Prostate gland (tissue), 2 donors: ENCODE data around the gene MEPCE. TPM values are rescaled to one million over a fixed set of nuclear protein-coding genes. Genes with fewer than 3 reads are reported as not detected.
"Not testable (repeated sequence)": the region's sequence is repeated elsewhere in the genome, so short reads cannot be mapped to it uniquely, and the experiment has no call there.

Experiments used
- DNase-seq: peaks from one replicate; pipeline ENCODE4 v3.0.0-alpha.2; 2019; ENCODE audit warnings: low spot score
- H3K27ac ChIP-seq, 2 donors: fragments of 200-600 bp; sonication (generic); 2 replicates each; pipeline ENCODE4 v1.5.1; 2017 to 2019
- H3K27me3 ChIP-seq: fragments of 200-600 bp; sonication (generic); replicated peaks from 2 replicates; pipeline ENCODE4 v1.5.1; 2019; ENCODE audit not compliant: insufficient read depth
- H3K36me3 ChIP-seq, 2 donors: fragments of 200-600 bp; sonication (generic); 1 replicate in 1 of 2; 2 replicates in 1 of 2; pipeline versions ENCODE4 v1.5.1 to v1.8.1; 2017 to 2019
- H3K4me1 ChIP-seq: fragments of 200-600 bp; sonication (generic); replicated peaks from 2 replicates; pipeline ENCODE4 v1.5.1; 2019
- H3K4me3 ChIP-seq, 2 donors: fragments of 200-600 bp; sonication (generic); 2 replicates each; pipeline ENCODE4 v1.5.1; 2017 to 2019
- H3K9me3 ChIP-seq: fragments of 200-600 bp; sonication (generic); 2 replicates; pipeline ENCODE4 v1.5.1; 2017
- POLR2A ChIP-seq: fragments of 450-650 bp; IDR thresholded peaks from one replicate; pipeline ENCODE4 v1.6.1; 2016; ENCODE audit warnings: antibody characterized with exemption, mild to moderate bottlenecking
- POLR2AphosphoS5 ChIP-seq: sonication (generic); formaldehyde crosslinking; IDR thresholded peaks from one replicate; pipeline ENCODE4 v1.6.1; 2017; ENCODE audit warnings: antibody characterized with exemption
- WGBS: methylation state at CpG from one replicate; pipeline ENCODE4 v1.1.5; 2018; 5-methylcytosine and 5-hydroxymethylcytosine counted together
- intact Hi-C: fragments of 100-400 bp; cut with DNase I; formaldehyde crosslinking; loops from one replicate; pipeline ENCODE4 v1.14.2; 2022
- total RNA-seq, 2 donors: library from RNA; depleted of rRNA; stranded (reverse); fragments of >200 nt; gene quantifications; one replicate each; pipeline ENCODE4 v1.1.0, GENCODE V29; 2016
- TF ChIP-seq, protein P1 (sequence below), 4 experiments: fragments of 200-600 bp in 2 of 4; fragments of 450-650 bp in 2 of 4; sonication (generic) in 2 of 4; IDR thresholded peaks; 1 replicate in 3 of 4; 2 replicates in 1 of 4; pipeline ENCODE4 v1.5.1; 2016 to 2019; ENCODE audit warnings: antibody characterized with exemption in 4 of 4, mild to moderate bottlenecking in 2 of 4, moderate library complexity in 2 of 4

Gene MEPCE
- total RNA-seq, 2 donors from 2014 or later: 24.2 to 62.8 TPM

DNA sequence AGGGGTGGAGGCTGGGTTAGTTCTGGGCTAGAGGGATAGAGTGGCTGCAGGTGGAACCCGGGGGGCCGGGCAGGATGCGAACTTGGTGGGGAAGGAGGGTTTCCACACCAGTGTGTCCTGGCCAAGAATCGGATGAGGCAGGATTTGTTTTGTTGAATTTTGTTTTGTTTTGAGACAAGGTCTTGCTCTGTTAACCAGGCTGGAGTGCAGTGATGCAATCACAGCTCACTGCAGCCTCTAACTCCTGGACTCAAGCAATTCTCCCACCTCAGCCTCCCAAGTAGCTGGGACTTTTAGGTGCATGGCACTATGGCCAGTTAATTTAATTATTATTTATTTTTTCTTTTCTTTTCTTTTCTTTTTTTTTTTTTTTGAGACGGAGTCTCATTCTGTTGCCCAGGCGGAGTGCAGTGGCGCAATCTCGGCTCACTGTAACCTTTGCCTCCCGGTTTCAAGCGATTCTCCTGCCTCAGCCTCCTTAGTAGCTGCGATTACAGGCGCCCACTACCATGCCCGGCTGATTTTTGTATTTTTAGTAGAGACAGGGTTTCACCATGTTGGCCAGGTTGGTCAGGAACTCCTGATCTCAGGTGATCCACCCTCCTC lies 19.7 kb downstream of the MEPCE start:
- 86% methylated on average over 13 of the region's 13 CpGs for WGBS
- no peak for DNase-seq
- H3K27me3 ChIP-seq: no peaks in the 10 kb centered on the region

DNA sequence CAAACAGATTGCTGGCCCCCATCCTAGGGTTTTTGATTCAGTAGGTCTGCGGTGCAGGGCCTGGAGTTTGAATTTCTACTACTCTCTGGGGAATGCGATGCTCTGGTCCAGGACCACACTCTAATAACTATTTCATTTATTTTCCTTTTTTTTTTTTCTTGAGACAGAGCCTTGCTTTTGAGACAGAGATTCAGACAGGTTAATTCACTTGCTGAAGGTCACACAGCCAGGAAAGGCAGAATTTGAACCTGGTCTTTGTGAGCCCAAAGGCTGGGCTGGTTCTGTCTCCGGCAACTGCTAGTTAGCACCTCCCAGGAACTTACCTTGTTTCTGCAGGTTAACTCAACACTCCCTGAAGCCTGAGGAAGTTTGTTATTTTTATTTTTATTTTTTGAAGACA lies 22.9 kb downstream of the MEPCE start:
- no peak for TF ChIP-seq POLR2A
- no peak for TF ChIP-seq POLR2AphosphoS5
- TF ChIP-seq, protein P1, sequence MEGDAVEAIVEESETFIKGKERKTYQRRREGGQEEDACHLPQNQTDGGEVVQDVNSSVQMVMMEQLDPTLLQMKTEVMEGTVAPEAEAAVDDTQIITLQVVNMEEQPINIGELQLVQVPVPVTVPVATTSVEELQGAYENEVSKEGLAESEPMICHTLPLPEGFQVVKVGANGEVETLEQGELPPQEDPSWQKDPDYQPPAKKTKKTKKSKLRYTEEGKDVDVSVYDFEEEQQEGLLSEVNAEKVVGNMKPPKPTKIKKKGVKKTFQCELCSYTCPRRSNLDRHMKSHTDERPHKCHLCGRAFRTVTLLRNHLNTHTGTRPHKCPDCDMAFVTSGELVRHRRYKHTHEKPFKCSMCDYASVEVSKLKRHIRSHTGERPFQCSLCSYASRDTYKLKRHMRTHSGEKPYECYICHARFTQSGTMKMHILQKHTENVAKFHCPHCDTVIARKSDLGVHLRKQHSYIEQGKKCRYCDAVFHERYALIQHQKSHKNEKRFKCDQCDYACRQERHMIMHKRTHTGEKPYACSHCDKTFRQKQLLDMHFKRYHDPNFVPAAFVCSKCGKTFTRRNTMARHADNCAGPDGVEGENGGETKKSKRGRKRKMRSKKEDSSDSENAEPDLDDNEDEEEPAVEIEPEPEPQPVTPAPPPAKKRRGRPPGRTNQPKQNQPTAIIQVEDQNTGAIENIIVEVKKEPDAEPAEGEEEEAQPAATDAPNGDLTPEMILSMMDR (IDR thresholded peaks at IDR 0.05): no peak
- H3K27me3 ChIP-seq: no peaks in the 10 kb centered on the region
- no peak overlapping the region for H3K4me3 ChIP-seq
- H3K36me3 ChIP-seq: no peaks in the 10 kb centered on the region
- intact Hi-C loops: no loop called here
- no peak overlapping the region for H3K27ac ChIP-seq
- WGBS: 67% methylated on average over 3 of the region's 3 CpGs
- H3K9me3 ChIP-seq: no peaks in the 10 kb centered on the region
- no peak for DNase-seq
- no peaks in the 10 kb centered on the region for H3K4me1 ChIP-seq

More for the DNA sequence above, 19.7 kb downstream of the MEPCE start:
- Histone ChIP-seq H3K9me3 (no peaks in the 10 kb centered on the region), H3K4me1 (no peaks in the 10 kb centered on the region), H3K4me3 (no peak overlapping the region), H3K27ac (no peak overlapping the region), H3K36me3 (no peaks in the 10 kb centered on the region)
- intact Hi-C loops: no loop called here
- TF ChIP-seq, protein P1 (IDR thresholded peaks at IDR 0.05): no peak
- no peak for TF ChIP-seq POLR2A
- no peak for TF ChIP-seq POLR2AphosphoS5

DNA sequence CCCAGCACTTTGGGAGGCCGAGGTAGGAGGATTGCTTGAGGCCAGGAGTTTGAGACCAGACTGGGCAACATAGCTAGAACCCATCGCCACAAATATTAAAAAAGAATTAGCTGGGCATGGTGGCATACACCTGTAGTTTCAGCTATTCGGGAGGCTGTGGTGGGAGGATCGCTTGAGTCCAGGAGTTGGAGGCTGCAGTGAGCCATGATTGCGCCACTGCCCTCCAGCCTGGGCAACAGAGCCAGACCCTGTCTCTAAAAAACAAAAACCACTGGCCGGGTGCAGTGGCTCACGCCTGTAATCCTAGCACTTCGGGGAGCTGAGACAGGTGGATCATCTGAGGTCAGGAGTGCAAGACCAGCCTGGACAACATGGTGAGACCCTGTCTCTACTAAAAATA lies 24.2 kb downstream of the MEPCE start:
- H3K9me3 ChIP-seq, intact Hi-C loops, H3K27ac ChIP-seq, H3K4me1 ChIP-seq, H3K36me3 ChIP-seq, H3K27me3 ChIP-seq, H3K4me3 ChIP-seq, DNase-seq: not testable (repeated sequence)
- 94% methylated on average over 8 of the region's 8 CpGs for WGBS

DNA sequence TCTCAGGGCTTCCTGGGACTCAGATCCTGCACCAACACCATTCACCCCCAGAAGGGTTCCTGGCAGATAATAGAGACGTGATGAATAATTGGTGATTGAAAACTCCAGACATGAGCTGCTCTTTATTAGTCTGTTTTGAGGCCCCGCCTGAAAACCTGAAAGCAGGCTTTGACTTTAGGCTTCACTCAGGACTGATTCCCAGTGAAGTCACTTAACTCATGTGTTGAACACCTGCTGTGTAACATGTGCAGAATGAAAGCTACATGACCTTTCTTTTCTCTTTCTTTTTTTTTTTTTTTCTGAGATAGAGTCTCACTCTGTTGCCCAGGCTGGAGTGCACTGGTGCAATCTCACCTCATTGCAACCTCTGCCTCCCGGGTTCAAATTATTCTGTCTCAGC lies 25.6 kb downstream of the MEPCE start:
- H3K27ac ChIP-seq: no peak overlapping the region
- no peak for TF ChIP-seq POLR2AphosphoS5
- no peak for TF ChIP-seq POLR2A
- TF ChIP-seq, protein P1 (IDR thresholded peaks at IDR 0.05): no peak
- no peak overlapping the region for H3K4me3 ChIP-seq
- H3K4me1 ChIP-seq: no peaks in the 10 kb centered on the region
- H3K27me3 ChIP-seq: no peaks in the 10 kb centered on the region
- no peak for DNase-seq
- WGBS: 91% methylated on average over 3 of the region's 3 CpGs
- no peaks in the 10 kb centered on the region for H3K9me3 ChIP-seq
- intact Hi-C loops: no loop called here
- no peaks in the 10 kb centered on the region for H3K36me3 ChIP-seq

DNA sequence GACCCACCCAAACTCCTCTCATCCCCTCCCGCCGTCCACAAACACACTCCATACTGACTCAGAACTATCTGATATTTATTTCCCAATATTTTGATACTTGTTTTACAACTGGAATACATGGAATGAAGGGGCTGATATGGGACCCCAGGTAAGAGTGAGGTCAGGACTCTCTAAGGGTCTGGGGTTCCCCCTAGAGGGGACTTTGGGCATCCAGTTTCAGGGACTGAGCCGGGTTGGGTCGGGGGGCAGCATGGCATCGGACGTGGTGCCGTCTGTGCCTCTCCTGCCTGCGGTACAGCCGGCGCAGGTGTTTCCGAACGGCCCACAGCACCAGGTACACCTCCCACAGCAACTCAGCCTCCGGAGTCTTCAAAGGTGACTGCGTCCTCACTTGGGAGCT lies 26.9 kb downstream of the MEPCE start:
- WGBS: 92% methylated on average over 14 of the region's 14 CpGs
- no peak overlapping the region for H3K4me3 ChIP-seq
- no peaks in the 10 kb centered on the region for H3K27me3 ChIP-seq
- DNase-seq: no peak
- TF ChIP-seq POLR2A (no peak), POLR2AphosphoS5 (no peak)
- TF ChIP-seq, protein P1 (IDR thresholded peaks at IDR 0.05): no peak
- H3K36me3 ChIP-seq: no peaks in the 10 kb centered on the region
- no peaks in the 10 kb centered on the region for H3K4me1 ChIP-seq
- no peaks in the 10 kb centered on the region for H3K9me3 ChIP-seq
- no peak overlapping the region for H3K27ac ChIP-seq
- intact Hi-C loops: no loop called here
